GM19438 (cell line): ENCODE results near the gene TBCB.
"Not testable (repeated sequence)": the region's sequence is repeated elsewhere in the genome, so short reads cannot be mapped to it uniquely, and the experiment has no call there.

Source experiments
- ATAC-seq: cut with Tn5 transposase; IDR thresholded peaks from one replicate; pipeline ENCODE4 v1.9.1; 2021; ENCODE audit warnings: low read depth; ENCODE audit not compliant: unreplicated experiment

The TBCB gene

DNA sequence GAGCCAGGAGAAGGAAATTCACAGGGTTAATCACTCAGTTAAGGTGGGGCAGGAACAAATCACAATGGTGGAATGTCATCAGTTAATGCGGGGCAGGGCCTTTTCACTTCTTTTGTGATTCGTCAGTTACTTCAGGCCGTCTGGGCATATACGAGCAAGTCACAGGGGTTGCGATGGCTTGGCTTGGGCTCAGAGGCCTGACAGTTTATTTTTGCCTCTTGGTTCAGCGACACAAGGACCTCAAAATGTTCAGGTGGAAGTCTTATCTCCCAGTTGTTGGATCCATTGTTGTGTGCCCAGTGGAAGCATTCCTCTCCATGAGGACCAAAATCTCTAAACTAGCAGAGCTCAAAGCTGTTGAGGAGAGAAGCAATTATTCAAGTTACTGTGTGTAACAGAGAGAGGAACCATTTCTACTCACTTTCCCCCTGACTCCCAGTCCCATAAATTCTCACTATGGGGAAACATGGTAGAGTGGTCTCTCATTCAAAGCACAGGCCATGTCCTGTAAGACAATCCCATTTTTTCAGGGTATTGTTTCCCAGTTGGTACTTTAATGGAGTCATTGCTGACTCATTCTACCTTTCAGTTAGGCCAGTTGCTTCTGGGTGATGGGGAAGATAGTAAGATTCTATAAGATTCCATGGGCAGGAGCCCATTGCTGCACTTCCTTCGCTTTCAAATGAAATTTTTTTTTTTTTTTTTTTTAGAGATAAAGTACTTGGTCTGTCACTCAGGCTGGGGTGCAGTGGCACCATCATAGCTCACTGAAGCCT, 45.7 kb downstream of the TBCB start:
- ATAC-seq = no peak

- ATAC-seq = no peak
Observed at GRCh38 chr19:36163813-36164212, 48.5 kb downstream of the TBCB start.

DNA sequence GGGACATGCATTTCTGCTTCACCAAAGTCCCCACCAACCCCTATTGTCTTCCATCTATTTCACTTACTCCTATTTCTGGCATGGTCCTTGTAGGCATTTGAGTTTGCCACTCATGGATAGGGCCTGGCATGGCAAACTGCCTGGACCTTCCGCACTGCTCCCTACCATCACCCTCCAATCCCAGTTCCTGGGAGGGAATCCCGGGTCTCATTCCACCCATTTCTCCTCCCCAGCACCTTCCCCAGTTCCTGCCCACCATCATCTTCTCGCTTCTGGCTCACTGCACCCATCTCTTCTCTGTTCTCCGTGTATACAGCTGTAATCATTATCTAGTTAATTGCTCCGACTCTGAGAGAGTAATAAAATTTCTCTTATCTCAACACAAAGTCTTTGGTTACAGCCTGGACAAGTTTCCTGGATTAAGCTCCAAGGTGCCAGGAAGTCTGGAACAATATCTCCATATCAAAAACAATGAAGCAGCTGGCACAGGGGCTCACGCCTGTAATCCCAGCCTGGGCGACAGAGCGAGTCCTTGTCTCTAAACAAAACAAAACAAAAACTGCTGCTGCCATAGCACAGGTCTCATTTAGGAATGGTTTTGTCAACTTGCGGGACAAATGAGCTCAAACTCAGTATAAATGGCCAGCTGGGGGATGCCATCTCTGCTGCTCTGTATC, 54.0 kb downstream of the TBCB start:
- no peak for ATAC-seq

DNA sequence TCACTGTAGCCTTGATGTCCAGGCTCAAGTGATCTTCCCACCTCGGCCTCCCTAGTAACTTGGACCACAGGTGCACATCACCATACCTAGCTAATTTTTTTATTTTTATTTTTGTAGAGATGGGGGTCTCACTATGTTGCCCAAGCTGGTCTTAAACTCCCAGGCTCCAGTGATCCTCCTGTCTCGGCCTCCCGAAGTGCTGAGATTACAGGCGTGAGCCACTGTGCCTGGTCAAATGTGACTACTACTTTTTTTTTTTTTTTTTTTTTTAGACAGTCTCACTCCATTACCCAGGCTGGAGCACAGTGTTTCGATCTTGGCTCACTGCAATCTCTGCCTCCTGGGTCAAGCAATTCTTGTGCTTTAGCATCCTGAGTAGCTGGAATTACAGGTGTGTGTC, 57.6 kb downstream of the TBCB start:
- ATAC-seq = no peak

DNA sequence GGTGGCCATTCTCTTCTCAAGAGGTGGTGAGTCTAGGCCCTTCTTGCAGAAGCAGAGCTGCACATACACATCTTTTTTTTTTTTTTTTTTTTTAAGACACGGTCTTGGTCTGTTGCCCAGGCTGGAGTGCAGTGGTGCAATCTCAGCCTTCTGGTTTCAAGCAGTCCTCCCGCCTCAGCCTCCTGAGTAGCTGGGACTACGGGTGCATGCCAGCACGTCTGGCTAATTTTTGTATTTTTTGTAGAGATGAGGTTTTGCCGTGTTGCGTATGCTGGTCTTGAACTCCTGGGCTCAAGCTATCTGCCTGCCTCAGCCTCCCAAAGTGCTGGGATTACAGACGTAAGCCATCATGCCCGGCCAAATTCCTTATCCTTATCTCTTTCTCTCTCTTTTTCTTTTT, 58.6 kb downstream of the TBCB start:
- not testable (repeated sequence) for ATAC-seq
